HepG2 (cell line): ENCODE measurements around the gene TAC3. TPM values are rescaled to one million over a fixed set of nuclear protein-coding genes. Genes with fewer than 3 reads are reported as not detected.

Experiments used
- ATAC-seq: fragments of 200-7000 bp; cut with Tn5 transposase; 3 replicates; pipeline ENCODE4 v1.9.1; 2020; ENCODE audit warnings: mild to moderate bottlenecking, moderate library complexity
- BruUV-seq: library from RNA; stranded (reverse); fragments of 400-500 nt; replicated peaks from 2 replicates; lab custom pipeline; 2021; lab: Mats Ljungman, UMichigan
- CTCF ChIA-PET: fragments of 300-600 bp; formaldehyde crosslinking; extraction: SDS; loops from one replicate; lab custom pipeline; 2021; ENCODE audit warnings: low total read pairs, inconsistent platforms, low intra/inter-chr PET ratio; lab: Yijun Ruan, JAX
- POLR2A ChIA-PET: fragments of 350-600 bp; sonication (Branson Sonifier 250); formaldehyde crosslinking; loops from one replicate; lab custom pipeline; 2020; ENCODE audit warnings: antibody characterized with exemption, inconsistent platforms; lab: Yijun Ruan, JAX
- DNase-seq: peaks from one replicate; pipeline ENCODE4 v3.0.0-alpha.2; 2015; ENCODE audit warnings: low spot score
- FAIRE-seq: peaks from 3 replicates; lab custom pipeline; 2011; peaks lifted over from hg19 to GRCh38; lab: Jason Lieb, UNC
- H2AFZ ChIP-seq: one replicate; pipeline ENCODE4 v1.6.1; 2011; ENCODE audit warnings: low read length, inconsistent platforms
- H3K27ac ChIP-seq: fragments of 300-600 bp; 3 replicates; pipeline ENCODE4 v1.8.0; 2011; ENCODE audit warnings: mixed run types, mild to moderate bottlenecking, mixed read lengths, low read length, inconsistent platforms; ENCODE audit not compliant: insufficient read depth; ENCODE audit errors: extremely low read length
- H3K27me3 ChIP-seq, 2 experiments: fragments of 200-600 bp in 1 of 2; 2 replicates in 1 of 2; 3 replicates in 1 of 2; pipeline versions ENCODE4 v1.6.0 to v1.8.0; 2011; ENCODE audit warnings: low read length in 2 of 2, mild to moderate bottlenecking in 2 of 2, moderate library complexity in 2 of 2, inconsistent platforms in 1 of 2; ENCODE audit not compliant: insufficient read depth in 2 of 2, control insufficient read depth in 1 of 2
- H3K36me3 ChIP-seq, 2 experiments: fragments of 200-600 bp in 1 of 2; replicated peaks in 1 of 2; 2 replicates in 1 of 2; 3 replicates in 1 of 2; pipeline versions ENCODE4 v1.5.1 to v1.8.0; 2011; ENCODE audit warnings: low read length in 2 of 2, inconsistent platforms in 1 of 2; ENCODE audit not compliant: insufficient read depth in 2 of 2, control insufficient read depth in 1 of 2
- H3K4me1 ChIP-seq: 2 replicates; pipeline ENCODE4 v1.5.1; 2012; ENCODE audit warnings: low read length, inconsistent platforms; ENCODE audit not compliant: insufficient read depth
- H3K4me2 ChIP-seq: 2 replicates; pipeline ENCODE4 v1.6.0; 2011; ENCODE audit warnings: low read depth, low read length, inconsistent platforms
- H3K4me3 ChIP-seq, 3 experiments: fragments of 200-600 bp in 1 of 3; sonication (generic), shearing (Covaris generic) in 1 of 3; replicated peaks in 1 of 3; 2 replicates each; pipeline ENCODE4 v1.5.1; 2011 to 2016; ENCODE audit warnings: low read length in 3 of 3, inconsistent platforms in 2 of 3, low read depth in 2 of 3, mild to moderate bottlenecking in 2 of 3, control low read depth in 1 of 3, mixed read lengths in 1 of 3; ENCODE audit not compliant: insufficient read depth in 1 of 3
- H3K79me2 ChIP-seq: one replicate; pipeline ENCODE4 v1.6.1; 2011; ENCODE audit warnings: low read length, inconsistent platforms; ENCODE audit not compliant: insufficient read depth
- H3K9ac ChIP-seq: 2 replicates; pipeline ENCODE4 v1.6.0; 2011; ENCODE audit warnings: mild to moderate bottlenecking, low read depth, low read length, inconsistent platforms; ENCODE audit not compliant: insufficient read depth
- H3K9me3 ChIP-seq: 2 replicates; pipeline ENCODE4 v1.5.1; 2012; ENCODE audit warnings: mild to moderate bottlenecking, low read length
- H4K20me1 ChIP-seq: 2 replicates; pipeline ENCODE4 v1.6.0; 2011; ENCODE audit warnings: inconsistent platforms, mild to moderate bottlenecking, low read length, moderate library complexity; ENCODE audit not compliant: insufficient read depth
- CAMTA2 ChIP-seq: sonication (generic); formaldehyde crosslinking; IDR thresholded peaks from 2 replicates; pipeline ENCODE4 v1.4.0; 2020; ENCODE audit warnings: mild to moderate bottlenecking, missing genetic modification reagents, borderline replicate concordance
- DR1 ChIP-seq: sonication (generic); formaldehyde crosslinking; IDR thresholded peaks from 2 replicates; pipeline ENCODE4 v1.8.0; 2021; ENCODE audit warnings: mild to moderate bottlenecking, missing genetic modification reagents, inconsistent platforms
- EHMT2 ChIP-seq: fragments of 200-600 bp; sonication (generic); IDR thresholded peaks from 2 replicates; pipeline ENCODE4 v1.7.0; 2017; ENCODE audit warnings: antibody characterized with exemption, low read depth, low read length, borderline replicate concordance
- FIP1L1 ChIP-seq: fragments of 200-400 bp; formaldehyde crosslinking; IDR thresholded peaks from 2 replicates; pipeline ENCODE4 v1.6.1; 2018; ENCODE audit warnings: low read depth, mild to moderate bottlenecking, low read length, moderate library complexity, borderline replicate concordance; ENCODE audit not compliant: insufficient read depth
- GTF3A ChIP-seq: sonication (generic); formaldehyde crosslinking; conservative IDR thresholded peaks from 2 replicates; pipeline ENCODE4 v1.4.0; 2020; ENCODE audit warnings: mild to moderate bottlenecking, missing genetic modification reagents
- KDM3A ChIP-seq: IDR thresholded peaks from 2 replicates; pipeline ENCODE4 v1.6.1; 2018; ENCODE audit warnings: low read depth, missing compliant biosample characterization
- MTA3 ChIP-seq: sonication (generic); formaldehyde crosslinking; IDR thresholded peaks from 2 replicates; pipeline ENCODE4 v1.4.0; 2020; ENCODE audit warnings: missing genetic modification reagents
- NAIF1 ChIP-seq: sonication (generic); formaldehyde crosslinking; IDR thresholded peaks from 2 replicates; pipeline ENCODE4 v1.5.0; 2020; ENCODE audit warnings: mild to moderate bottlenecking, missing genetic modification reagents, borderline replicate concordance
- PRDM15 ChIP-seq: sonication (generic); formaldehyde crosslinking; IDR thresholded peaks from 2 replicates; pipeline ENCODE4 v1.4.0; 2020; ENCODE audit warnings: missing genetic modification reagents
- SETDB1 ChIP-seq: sonication (generic); formaldehyde crosslinking; IDR thresholded peaks from 2 replicates; pipeline ENCODE4 v1.5.1; 2020; ENCODE audit warnings: missing genetic modification reagents, mild to moderate bottlenecking, borderline replicate concordance
- THAP11 ChIP-seq: IDR thresholded peaks from 2 replicates; pipeline ENCODE4 v1.6.1; 2016; ENCODE audit warnings: missing biosample characterization, missing genetic modification reagents
- TOPORS ChIP-seq: sonication (generic); formaldehyde crosslinking; IDR thresholded peaks from 2 replicates; pipeline ENCODE4 v1.8.0; 2023; ENCODE audit warnings: mild to moderate bottlenecking, missing genetic modification reagents
- ZBTB20 ChIP-seq: sonication (generic); formaldehyde crosslinking; IDR thresholded peaks from 2 replicates; pipeline ENCODE4 v1.8.1; 2023; ENCODE audit warnings: missing genetic modification reagents, low read depth, mild to moderate bottlenecking, borderline replicate concordance
- ZSCAN25 ChIP-seq: sonication (generic); formaldehyde crosslinking; IDR thresholded peaks from 2 replicates; pipeline ENCODE4 v1.8.0; 2022; ENCODE audit warnings: mild to moderate bottlenecking, missing genetic modification reagents
- WGBS: methylation state at CpG from one replicate; pipeline ENCODE4 v1.1.6; 2017; ENCODE audit warnings: low lambda C conversion rate; 5-methylcytosine and 5-hydroxymethylcytosine counted together
- in situ Hi-C: cut with HindIII; loops from 2 replicates; pipeline ENCODE4 v1.10.0; 2017; ENCODE audit warnings: low pct_unique_long_range_greater_than_20kb; ENCODE audit not compliant: extremely low pct_ligation_motif_present
- intact Hi-C: fragments of 100-400 bp; cut with micrococcal nuclease; formaldehyde crosslinking; loops from one replicate; pipeline ENCODE4 v1.10.0; 2022; ENCODE audit not compliant: unreplicated experiment
- polyA plus RNA-seq, 8 experiments: library from polyadenylated mRNA; depleted of rRNA in 3 of 8; stranded (reverse) in 7 of 8; unstranded in 1 of 8; fragments of >200 nt; fragmentation: Illumina TruSeq in 4 of 8; extraction: Trizol in 4 of 8; gene quantifications; 2 replicates each; pipeline versions ENCODE4 v1.2.1 to v1.2.3, GENCODE V29; 2011 to 2016; ENCODE audit warnings: low read depth in 4 of 8, missing spikeins in 1 of 8, mixed read lengths in 1 of 8; ENCODE audit not compliant: insufficient read depth in 1 of 8
- total RNA-seq, 5 experiments: library from RNA; depleted of rRNA; stranded (reverse); fragments of >200 nt; fragmentation: Illumina TruSeq; extraction: Trizol; gene quantifications; 2 replicates each; pipeline ENCODE4 v1.2.3, GENCODE V29; 2016; ENCODE audit warnings: low read depth in 1 of 5
- TF ChIP-seq, protein P1 (sequence below): sonication (generic); formaldehyde crosslinking; IDR thresholded peaks from 2 replicates; pipeline ENCODE4 v1.5.1; 2020; ENCODE audit warnings: mild to moderate bottlenecking, missing genetic modification reagents, moderate library complexity

Gene TAC3
- total and polyA plus RNA-seq, 2 of the 13 experiments (the other 11 are each of a cell fraction or from before 2014, with no cell fraction given) = 0.13 to 0.15 TPM

DNA sequence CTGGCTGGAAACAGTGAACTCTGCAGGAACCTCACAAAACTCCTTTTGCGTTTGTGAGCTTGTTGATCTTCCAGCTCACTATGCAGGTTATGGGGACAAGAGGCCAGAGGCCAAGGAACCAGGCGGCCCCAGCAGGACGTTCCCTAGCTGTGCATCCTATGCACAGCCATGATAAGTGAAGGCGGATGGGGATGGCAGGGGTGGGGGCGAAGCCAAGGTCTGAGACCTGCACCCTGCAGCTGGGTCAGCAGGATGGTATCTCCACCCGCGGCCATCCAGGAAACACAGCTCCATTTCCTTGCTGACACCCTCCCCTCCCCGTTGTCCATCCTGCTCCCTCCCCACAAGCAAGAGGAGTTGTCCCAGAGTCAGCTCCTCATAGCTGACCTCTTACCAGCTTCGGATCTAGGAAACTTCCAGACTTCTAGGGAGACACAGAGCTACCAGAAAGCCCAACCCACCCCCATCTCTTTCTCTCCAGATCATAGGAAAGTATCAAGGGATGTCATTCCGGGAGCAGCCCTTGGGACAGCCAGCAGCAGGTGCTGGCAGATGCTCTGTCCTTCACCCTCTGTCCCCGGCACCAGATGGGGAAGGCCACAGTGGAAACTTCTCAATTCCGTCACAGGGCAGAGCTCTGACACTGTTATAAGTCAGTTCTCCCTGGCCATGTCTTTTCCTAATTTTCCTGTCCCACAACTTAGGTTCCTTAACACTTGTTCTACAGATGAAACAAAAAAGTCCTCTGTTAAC lies 19.4 kb downstream of the TAC3 start (continued):
- TF ChIP-seq, protein P1, sequence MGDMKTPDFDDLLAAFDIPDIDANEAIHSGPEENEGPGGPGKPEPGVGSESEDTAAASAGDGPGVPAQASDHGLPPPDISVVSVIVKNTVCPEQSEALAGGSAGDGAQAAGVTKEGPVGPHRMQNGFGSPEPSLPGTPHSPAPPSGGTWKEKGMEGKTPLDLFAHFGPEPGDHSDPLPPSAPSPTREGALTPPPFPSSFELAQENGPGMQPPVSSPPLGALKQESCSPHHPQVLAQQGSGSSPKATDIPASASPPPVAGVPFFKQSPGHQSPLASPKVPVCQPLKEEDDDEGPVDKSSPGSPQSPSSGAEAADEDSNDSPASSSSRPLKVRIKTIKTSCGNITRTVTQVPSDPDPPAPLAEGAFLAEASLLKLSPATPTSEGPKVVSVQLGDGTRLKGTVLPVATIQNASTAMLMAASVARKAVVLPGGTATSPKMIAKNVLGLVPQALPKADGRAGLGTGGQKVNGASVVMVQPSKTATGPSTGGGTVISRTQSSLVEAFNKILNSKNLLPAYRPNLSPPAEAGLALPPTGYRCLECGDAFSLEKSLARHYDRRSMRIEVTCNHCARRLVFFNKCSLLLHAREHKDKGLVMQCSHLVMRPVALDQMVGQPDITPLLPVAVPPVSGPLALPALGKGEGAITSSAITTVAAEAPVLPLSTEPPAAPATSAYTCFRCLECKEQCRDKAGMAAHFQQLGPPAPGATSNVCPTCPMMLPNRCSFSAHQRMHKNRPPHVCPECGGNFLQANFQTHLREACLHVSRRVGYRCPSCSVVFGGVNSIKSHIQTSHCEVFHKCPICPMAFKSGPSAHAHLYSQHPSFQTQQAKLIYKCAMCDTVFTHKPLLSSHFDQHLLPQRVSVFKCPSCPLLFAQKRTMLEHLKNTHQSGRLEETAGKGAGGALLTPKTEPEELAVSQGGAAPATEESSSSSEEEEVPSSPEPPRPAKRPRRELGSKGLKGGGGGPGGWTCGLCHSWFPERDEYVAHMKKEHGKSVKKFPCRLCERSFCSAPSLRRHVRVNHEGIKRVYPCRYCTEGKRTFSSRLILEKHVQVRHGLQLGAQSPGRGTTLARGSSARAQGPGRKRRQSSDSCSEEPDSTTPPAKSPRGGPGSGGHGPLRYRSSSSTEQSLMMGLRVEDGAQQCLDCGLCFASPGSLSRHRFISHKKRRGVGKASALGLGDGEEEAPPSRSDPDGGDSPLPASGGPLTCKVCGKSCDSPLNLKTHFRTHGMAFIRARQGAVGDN = no peak
- TF ChIP-seq NAIF1 (CRISPR knock-in tag) (no peak), SETDB1 (CRISPR knock-in tag) (no peak), THAP11 (CRISPR knock-in tag) (no peak), ZSCAN25 (CRISPR knock-in tag) (no peak)

- H3K9ac ChIP-seq = no peak overlapping the region
- no peak overlapping the region for H2AFZ ChIP-seq
- no peaks in the 10 kb centered on the region; a peak in 1 of 5 replicates for H3K27me3 ChIP-seq
- intact Hi-C loops (no loop called here), in situ Hi-C loops (no loop called here)
- H3K9me3 ChIP-seq = no peaks in the 10 kb centered on the region
- no peak for DNase-seq
- POLR2A ChIA-PET = no interaction called here
- CTCF ChIA-PET = no interaction called here
- no peaks in the 10 kb centered on the region for H3K79me2 ChIP-seq
- H4K20me1 ChIP-seq = peaks cover under 1% of the 10 kb centered on the region; the same call in 1 of the 2 replicates
- H3K4me2 ChIP-seq = no peak overlapping the region
- H3K4me1 ChIP-seq = peaks cover 14% of the 10 kb centered on the region; the same call in 1 of the 2 replicates
- WGBS = 89% methylated on average over 7 of the region's 11 CpGs
- no peak overlapping the region for H3K27ac ChIP-seq
- H3K4me3 ChIP-seq = no peak overlapping the region
- ATAC-seq = no peak
- peaks cover 2 to 5% of the 10 kb centered on the region in 2 experiments; a peak in 2 of 5 replicates for H3K36me3 ChIP-seq
- no TSS peak for BruUV-seq
- FAIRE-seq = no peak
- no peak for TF ChIP-seq GTF3A (CRISPR knock-in tag)
- no peak for TF ChIP-seq KDM3A (CRISPR knock-in tag)
- TF ChIP-seq DR1 (CRISPR knock-in tag) = no peak
- TF ChIP-seq EHMT2 = no peak
- no peak for TF ChIP-seq FIP1L1
- TF ChIP-seq PRDM15 (CRISPR knock-in tag) = no peak
- no peak for TF ChIP-seq CAMTA2
- no peak for TF ChIP-seq ZBTB20
- no peak for TF ChIP-seq MTA3 (CRISPR knock-in tag)
- no peak for TF ChIP-seq TOPORS
Observed at GRCh38 chr12:56995930-56996496, 20.3 kb downstream of the TAC3 start.
